AG04450 (cell line): ENCODE measurements around the gene MMP23B. TPM values are rescaled to one million over a fixed set of nuclear protein-coding genes. Genes with fewer than 3 reads are reported as not detected.

Experiments used
- CTCF ChIA-PET: fragments of 300-600, 350-600 bp; formaldehyde crosslinking; extraction: SDS; loops from one replicate; lab custom pipeline; 2022; ENCODE audit warnings: antibody characterized with exemption, inconsistent platforms; lab: Charles Lee
- POLR2A ChIA-PET: fragments of 350-600 bp; formaldehyde crosslinking; extraction: SDS; loops from one replicate; lab custom pipeline; 2021; ENCODE audit warnings: antibody characterized with exemption, inconsistent platforms; lab: Yijun Ruan, JAX
- DNase-seq: peaks from one replicate; pipeline ENCODE4 v3.0.0-alpha.2; 2011; ENCODE audit warnings: low read depth, low spot score
- H3K27ac ChIP-seq: one replicate; pipeline ENCODE4 v1.5.1; 2012; ENCODE audit warnings: low read depth, low read length, control low read depth
- H3K27me3 ChIP-seq: one replicate; pipeline ENCODE4 v1.6.0; 2012; ENCODE audit warnings: low read length; ENCODE audit not compliant: control insufficient read depth, insufficient read depth
- H3K4me3 ChIP-seq: 2 replicates; pipeline ENCODE4 v1.5.1; 2011; ENCODE audit warnings: mild to moderate bottlenecking, low read depth, low read length, control low read depth
- H3K9me3 ChIP-seq: 2 replicates; pipeline ENCODE4 v1.5.1; 2012; ENCODE audit warnings: low read length; ENCODE audit not compliant: control insufficient read depth, insufficient read depth
- CTCF ChIP-seq: IDR thresholded peaks from 2 replicates; pipeline ENCODE4 v1.5.1; 2011; ENCODE audit warnings: low read depth, low read length, control low read depth, inconsistent platforms
- polyA plus RNA-seq: library from polyadenylated mRNA; depleted of rRNA; stranded (reverse); fragments of >200 nt; gene quantifications from 2 replicates; pipeline ENCODE4 v1.2.3, GENCODE V29; 2011

MMP23B gene
- polyA plus RNA-seq, 1 experiment: 4.9 TPM

GRCh38 chr1:1606232-1606631, 25.7 kb upstream of the MMP23B start:
- no peak overlapping the region for H3K4me3 ChIP-seq
- POLR2A ChIA-PET: no interaction called here
- no peak for TF ChIP-seq CTCF
- H3K9me3 ChIP-seq: no peaks in the 10 kb centered on the region
- CTCF ChIA-PET: no interaction called here
- DNase-seq: no peak
- peaks cover 2% of the 10 kb centered on the region for H3K27me3 ChIP-seq
- H3K27ac ChIP-seq: no peak overlapping the region

- H3K27me3 ChIP-seq: no peaks in the 10 kb centered on the region
- H3K27ac ChIP-seq: no peak overlapping the region
- H3K4me3 ChIP-seq: no peak overlapping the region
- no peak for TF ChIP-seq CTCF
- DNase-seq: no peak
- ChIA-PET POLR2A (no interaction called here), CTCF (no interaction called here)
- H3K9me3 ChIP-seq: no peaks in the 10 kb centered on the region; the same call in 1 of the 2 replicates
Observed at GRCh38 chr1:1609822-1610485, 22.0 kb upstream of the MMP23B start.

GRCh38 chr1:1610796-1611195, 21.2 kb upstream of the MMP23B start:
- ChIA-PET CTCF (no interaction called here), POLR2A (no interaction called here)
- no peak overlapping the region for H3K27ac ChIP-seq
- no peaks in the 10 kb centered on the region; the same call in 1 of the 2 replicates for H3K9me3 ChIP-seq
- TF ChIP-seq CTCF: no peak
- no peak for DNase-seq
- no peaks in the 10 kb centered on the region for H3K27me3 ChIP-seq
- H3K4me3 ChIP-seq: no peak overlapping the region

GRCh38 chr1:1612104-1612400, 19.9 kb upstream of the MMP23B start:
- H3K9me3 ChIP-seq: no peaks in the 10 kb centered on the region; the same call in 1 of the 2 replicates
- no peak overlapping the region for H3K27ac ChIP-seq
- ChIA-PET CTCF (no interaction called here), POLR2A (no interaction called here)
- H3K4me3 ChIP-seq: no peak overlapping the region
- no peak for TF ChIP-seq CTCF
- H3K27me3 ChIP-seq: no peaks in the 10 kb centered on the region
- DNase-seq: no peak

GRCh38 chr1:1613509-1614082, 18.4 kb upstream of the MMP23B start:
- no peak overlapping the region for H3K27ac ChIP-seq
- H3K27me3 ChIP-seq: no peaks in the 10 kb centered on the region
- ChIA-PET POLR2A (interaction anchor here (0.6 to 3.0 kb wide), 2 partner anchors 12 to 17 kb away, joined by 3 to 12 read pairs; partner anchors contain the start of gene MMP23B), CTCF (interaction anchor here (0.6 to 1.4 kb wide), 2 partner anchors 39 to 211 kb away, joined by 3 to 4 read pairs; no protein-coding TSS in a partner anchor)
- H3K4me3 ChIP-seq: peak overlapping the region; percentile 93
- no peaks in the 10 kb centered on the region; the same call in 1 of the 2 replicates for H3K9me3 ChIP-seq
- no peak for DNase-seq
- no peak for TF ChIP-seq CTCF
